WTC11 (cell line): Measurements from ENCODE around the gene FSTL4. TPM values are rescaled to one million over a fixed set of nuclear protein-coding genes. Genes with fewer than 3 reads are reported as not detected.

Experiments used
- ATAC-seq: fragments of 200-7000 bp; cut with Tn5 transposase; 2 replicates; pipeline ENCODE4 v1.10.0; 2021; ENCODE audit warnings: mild to moderate bottlenecking, moderate library complexity
- CTCF ChIA-PET: fragments of 300-600 bp; sonication (Branson Sonifier 250); formaldehyde crosslinking; loops from one replicate; lab custom pipeline; 2021; ENCODE audit warnings: antibody characterized with exemption; lab: Charles Lee
- POLR2A ChIA-PET: fragments of 350-600 bp; sonication (Branson Sonifier 250); formaldehyde crosslinking; loops from one replicate; lab custom pipeline; 2021; ENCODE audit warnings: antibody characterized with exemption; lab: Charles Lee
- DNase-seq: peaks from one replicate; pipeline ENCODE4 v3.0.0; 2021; ENCODE audit warnings: low spot score
- H3K27ac Mint-ChIP-seq: 2 replicates; pipeline ENCODE4 v1.8.0; 2021; ENCODE audit warnings: mixed read lengths
- H3K27me3 Mint-ChIP-seq: 2 replicates; pipeline ENCODE4 v1.8.0; 2021; ENCODE audit warnings: low read depth, mild to moderate bottlenecking, moderate library complexity, mixed read lengths
- H3K36me3 Mint-ChIP-seq: 2 replicates; pipeline ENCODE4 v1.8.0; 2021; ENCODE audit warnings: mixed read lengths
- H3K4me1 Mint-ChIP-seq: 2 replicates; pipeline ENCODE4 v1.8.0; 2022; ENCODE audit warnings: mixed read lengths
- H3K4me3 Mint-ChIP-seq: 2 replicates; pipeline ENCODE4 v1.8.0; 2021; ENCODE audit warnings: mild to moderate bottlenecking, moderate library complexity, mixed read lengths
- H3K9me3 Mint-ChIP-seq: 2 replicates; pipeline ENCODE4 v1.8.0; 2021; ENCODE audit warnings: mixed read lengths
- AR ChIP-seq: fragments of 250-450 bp; sonication (Bioruptor Pico); IDR thresholded peaks from 2 replicates; pipeline ENCODE4 v1.9.0; 2021; ENCODE audit warnings: mild to moderate bottlenecking
- ATF1 ChIP-seq: sonication (generic); formaldehyde crosslinking; IDR thresholded peaks from 2 replicates; pipeline ENCODE4 v1.8.1; 2023; ENCODE audit warnings: mild to moderate bottlenecking, moderate library complexity, missing genetic modification reagents
- CREB1 ChIP-seq: sonication (generic); formaldehyde crosslinking; IDR thresholded peaks from 2 replicates; pipeline ENCODE4 v1.8.0; 2023; ENCODE audit warnings: mild to moderate bottlenecking, missing genetic modification reagents
- E2F4 ChIP-seq: sonication (generic); formaldehyde crosslinking; IDR thresholded peaks from 2 replicates; pipeline ENCODE4 v1.8.1; 2022; ENCODE audit warnings: low read depth, mild to moderate bottlenecking, moderate library complexity, missing genetic modification reagents, borderline replicate concordance
- FOXK1 ChIP-seq: sonication (generic); formaldehyde crosslinking; IDR thresholded peaks from 2 replicates; pipeline ENCODE4 v1.8.0; 2022; ENCODE audit warnings: mild to moderate bottlenecking, moderate library complexity, missing genetic modification reagents
- GTF2I ChIP-seq: fragments of 250-450 bp; sonication (Bioruptor Pico); conservative IDR thresholded peaks from 2 replicates; pipeline ENCODE4 v1.4.0; 2021; ENCODE audit warnings: mild to moderate bottlenecking
- JUN ChIP-seq: sonication (generic); formaldehyde crosslinking; IDR thresholded peaks from 2 replicates; pipeline ENCODE4 v1.8.0; 2023; ENCODE audit warnings: mild to moderate bottlenecking, missing genetic modification reagents
- MLX ChIP-seq: sonication (generic); formaldehyde crosslinking; IDR thresholded peaks from 2 replicates; pipeline ENCODE4 v1.8.1; 2023; ENCODE audit warnings: mild to moderate bottlenecking, missing genetic modification reagents, moderate library complexity
- NFE2L1 ChIP-seq: sonication (generic); formaldehyde crosslinking; IDR thresholded peaks from 2 replicates; pipeline ENCODE4 v1.8.1; 2023; ENCODE audit warnings: missing genetic modification reagents
- NR1H2 ChIP-seq: sonication (generic); formaldehyde crosslinking; IDR thresholded peaks from 2 replicates; pipeline ENCODE4 v1.9.0; 2021; ENCODE audit warnings: mild to moderate bottlenecking, moderate library complexity, missing genetic modification reagents
- NR2C2 ChIP-seq: sonication (generic); formaldehyde crosslinking; IDR thresholded peaks from 2 replicates; pipeline ENCODE4 v1.8.0; 2022; ENCODE audit warnings: mild to moderate bottlenecking, missing genetic modification reagents
- OVOL2 ChIP-seq: fragments of 250-450 bp; sonication (Bioruptor Pico); IDR thresholded peaks from 2 replicates; pipeline ENCODE4 v1.9.0; 2021; ENCODE audit warnings: mild to moderate bottlenecking, borderline replicate concordance
- PRRX2 ChIP-seq: fragments of 250-450 bp; sonication (Bioruptor Pico); IDR thresholded peaks from 2 replicates; pipeline ENCODE4 v1.8.0; 2021; ENCODE audit warnings: mild to moderate bottlenecking
- SP1 ChIP-seq: sonication (generic); formaldehyde crosslinking; conservative IDR thresholded peaks from 2 replicates; pipeline ENCODE4 v1.8.1; 2022; ENCODE audit warnings: missing genetic modification reagents
- TEAD1 ChIP-seq: sonication (generic); formaldehyde crosslinking; IDR thresholded peaks from 2 replicates; pipeline ENCODE4 v1.8.0; 2022; ENCODE audit warnings: mild to moderate bottlenecking, missing genetic modification reagents
- TEAD4 ChIP-seq: sonication (generic); formaldehyde crosslinking; IDR thresholded peaks from 2 replicates; pipeline ENCODE4 v1.8.0; 2022; ENCODE audit warnings: mild to moderate bottlenecking, missing genetic modification reagents
- ZNF138 ChIP-seq: sonication (generic); formaldehyde crosslinking; conservative IDR thresholded peaks from 2 replicates; pipeline ENCODE4 v1.8.1; 2022; ENCODE audit warnings: mild to moderate bottlenecking, moderate library complexity, missing genetic modification reagents
- ZNF281 ChIP-seq: sonication (generic); formaldehyde crosslinking; IDR thresholded peaks from 2 replicates; pipeline ENCODE4 v1.8.0; 2023; ENCODE audit warnings: mild to moderate bottlenecking, missing genetic modification reagents
- total RNA-seq: library from RNA; stranded (reverse); gene quantifications from 3 replicates; pipeline ENCODE4 v1.2.3, GENCODE V29; 2021

The FSTL4 gene
- total RNA-seq, 1 experiment from 2014 or later = 6.1 TPM

- no peaks in the 10 kb centered on the region for H3K27me3 Mint-ChIP-seq
- CTCF ChIA-PET = interaction anchor here (3.2 kb wide), 1 partner anchor 22 kb away, joined by 13 read pairs; no protein-coding TSS in a partner anchor
- peaks cover 6% of the 10 kb centered on the region; the same call in 1 of the 2 replicates for H3K4me1 Mint-ChIP-seq
- POLR2A ChIA-PET = interaction anchor here (0.7 kb wide), 1 partner anchor 10 kb away, joined by 3 read pairs; no protein-coding TSS in a partner anchor
- TF ChIP-seq NR1H2 = no peak
- TF ChIP-seq NR2C2 (CRISPR knock-in tag) = no peak
- no peak for TF ChIP-seq TEAD1 (CRISPR knock-in tag)
- no peak for TF ChIP-seq ZNF281
- TF ChIP-seq SP1 (CRISPR knock-in tag) = no peak
- TF ChIP-seq TEAD4 (CRISPR knock-in tag) = no peak
- TF ChIP-seq, all 79 proteins: peak for 0
- no peak for DNase-seq
- no peak for ATAC-seq
- no peak overlapping the region for H3K27ac Mint-ChIP-seq
- no peaks in the 10 kb centered on the region for H3K9me3 Mint-ChIP-seq
- no peak overlapping the region for H3K4me3 Mint-ChIP-seq
- no peaks in the 10 kb centered on the region for H3K36me3 Mint-ChIP-seq
Observed at GRCh38 chr5:133226186-133226585, 386.2 kb downstream of the FSTL4 start.

- CTCF ChIA-PET = interaction anchor here (3.2 kb wide), 1 partner anchor 22 kb away, joined by 13 read pairs; no protein-coding TSS in a partner anchor
Observed at GRCh38 chr5:133225671-133226152, 386.6 kb downstream of the FSTL4 start.

More at GRCh38 chr5:133225671-133226152, 386.6 kb downstream of the FSTL4 start:
- DNase-seq (no peak), ATAC-seq (no peak)
- H3K9me3 Mint-ChIP-seq = no peaks in the 10 kb centered on the region
- POLR2A ChIA-PET = no interaction called here
- peaks cover 6% of the 10 kb centered on the region; the same call in 1 of the 2 replicates for H3K4me1 Mint-ChIP-seq
- TF ChIP-seq ATF1 (CRISPR knock-in tag) (no peak), NFE2L1 (CRISPR knock-in tag) (no peak), AR (CRISPR knock-in tag) (no peak), CREB1 (CRISPR knock-in tag) (no peak), PRRX2 (CRISPR knock-in tag) (no peak), ZNF138 (CRISPR knock-in tag) (no peak), OVOL2 (CRISPR knock-in tag) (no peak), SP1 (CRISPR knock-in tag) (no peak), MLX (CRISPR knock-in tag) (no peak), JUN (no peak), GTF2I (CRISPR knock-in tag) (no peak), FOXK1 (no peak), E2F4 (CRISPR knock-in tag) (no peak)
- TF ChIP-seq, all 79 proteins: peak for 0
- Mint-ChIP-seq H3K27me3 (no peaks in the 10 kb centered on the region), H3K36me3 (no peaks in the 10 kb centered on the region), H3K27ac (no peak overlapping the region), H3K4me3 (no peak overlapping the region)
